Measurements from ENCODE around the gene FBP1.
"Not testable (repeated sequence)": the region's sequence is repeated elsewhere in the genome, so short reads cannot be mapped to it uniquely, and the experiment has no call there.

Gene FBP1

DNA sequence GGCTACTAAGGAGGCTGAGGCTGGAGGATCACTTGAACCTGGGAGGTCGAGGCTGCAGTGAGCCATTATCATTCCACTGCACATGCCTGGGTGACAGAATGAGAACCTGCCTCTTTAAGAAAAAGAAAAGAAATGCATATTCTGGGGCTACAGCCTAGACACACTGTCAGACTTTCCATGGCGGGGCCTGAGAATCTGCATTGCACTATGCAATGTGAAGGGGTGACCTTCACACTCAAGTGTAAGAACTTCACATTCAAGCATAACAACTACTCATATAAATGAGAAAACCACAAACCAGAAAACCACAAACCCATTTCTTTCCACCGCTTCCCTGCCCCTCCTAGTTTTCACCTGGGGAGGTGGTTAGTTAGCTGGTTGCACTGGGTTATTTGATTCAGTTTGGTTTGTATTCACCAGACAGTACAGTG, 27.7 kb downstream of the FBP1 start:
- no peak for DNase-seq

- DNase-seq = no peak
These were observed 29.1 kb downstream of the FBP1 start for GRCh38 chr9:94610181-94610606.

DNA sequence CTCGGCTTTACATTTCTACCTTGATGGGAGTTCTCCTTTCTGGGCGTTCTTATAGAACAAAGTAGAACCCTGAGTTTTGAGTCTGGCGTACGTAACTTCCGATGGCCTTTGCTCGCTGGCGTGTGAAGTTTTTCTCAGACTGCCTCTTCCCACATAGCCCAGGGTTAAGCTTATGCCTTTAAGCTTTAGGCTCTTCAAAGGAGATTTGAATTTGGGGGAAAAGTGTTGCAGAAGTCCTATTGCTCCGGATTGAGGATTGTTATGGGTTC, 32.0 kb downstream of the FBP1 start:
- no peak for DNase-seq

- no peak for DNase-seq
These were observed 32.5 kb downstream of the FBP1 start for GRCh38 chr9:94606646-94607422.

DNA sequence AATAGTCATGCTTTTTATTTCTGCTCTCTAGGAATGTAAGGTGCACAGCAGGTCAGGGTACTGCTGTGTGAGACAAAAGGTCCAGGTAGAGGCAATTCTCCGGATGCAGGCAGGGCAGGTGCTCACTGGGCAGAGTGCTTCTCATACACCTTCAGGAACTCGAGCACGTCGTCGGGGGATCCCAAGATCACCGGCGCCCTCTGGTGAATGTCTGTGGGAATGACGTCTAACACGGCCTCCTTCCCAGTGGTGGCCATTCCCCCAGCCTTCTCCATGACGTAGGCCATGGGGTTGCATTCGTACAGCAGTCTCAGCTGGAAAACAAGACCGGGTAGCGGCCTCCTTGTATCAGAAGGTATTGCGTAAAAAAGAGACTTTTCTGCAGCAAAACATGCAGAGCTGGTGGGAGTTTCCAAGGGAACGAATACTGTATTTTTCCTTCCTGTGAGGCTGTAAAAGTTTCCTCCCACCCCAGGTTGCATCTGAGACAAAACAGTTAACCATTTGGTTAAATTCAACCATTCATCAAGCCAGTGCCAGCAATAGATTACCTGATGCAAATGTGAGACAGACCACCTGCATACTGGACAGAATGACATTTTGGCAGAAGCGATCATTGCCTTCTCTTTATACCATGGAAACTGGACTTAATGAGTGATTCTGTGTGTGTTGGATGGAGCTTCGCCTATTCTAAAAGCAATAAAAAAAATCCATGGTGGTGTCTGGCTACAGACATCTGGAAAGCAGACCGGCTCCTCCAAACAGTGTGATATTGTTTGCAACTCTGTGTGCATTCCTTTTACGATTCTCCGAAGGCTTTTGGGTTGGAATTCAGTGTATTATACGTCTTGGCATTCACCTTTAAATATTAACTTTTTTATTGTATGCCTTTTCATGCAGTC, 35.8 kb downstream of the FBP1 start:
- DNase-seq = peak in 1 of 2 donors; percentile 42

DNA sequence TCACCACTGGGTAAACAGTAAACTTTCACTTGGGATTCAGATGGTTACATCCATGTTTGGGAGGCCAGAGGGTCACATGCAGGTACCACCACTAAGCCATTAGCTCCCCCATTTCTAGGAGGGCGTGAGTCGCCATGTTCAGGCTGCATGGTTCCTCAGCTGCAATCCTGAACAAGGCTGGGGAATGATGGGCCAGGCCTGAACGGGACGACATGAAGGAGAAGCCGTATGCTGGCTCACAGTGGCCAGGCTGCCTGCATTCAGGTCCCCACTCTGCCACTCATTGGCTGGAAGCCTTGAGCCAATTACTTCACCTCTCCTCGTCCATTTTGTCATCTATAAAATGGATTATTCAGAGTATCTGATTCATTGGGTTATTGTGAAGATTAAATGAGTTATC, 36.7 kb downstream of the FBP1 start:
- no peak for DNase-seq

DNA sequence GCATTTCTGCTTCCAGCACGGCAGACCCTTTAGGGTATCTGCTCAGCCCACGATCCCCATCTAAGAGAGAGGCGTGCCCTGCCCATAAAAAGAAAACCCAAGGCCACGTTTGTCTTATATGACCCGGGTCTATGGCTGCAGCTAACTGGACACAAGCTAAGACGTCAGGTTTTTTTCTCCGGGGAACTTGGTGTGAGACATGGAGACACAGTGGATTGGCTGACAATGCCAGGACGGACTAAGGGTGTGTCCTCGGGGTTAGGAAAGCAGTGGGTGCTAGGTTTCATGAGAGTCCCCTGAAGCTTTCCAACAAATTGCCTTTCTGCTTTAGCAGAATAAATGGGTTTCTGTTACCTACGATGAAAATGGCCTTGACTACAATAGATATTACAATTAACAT, 38.6 kb downstream of the FBP1 start:
- no peak for DNase-seq

DNA sequence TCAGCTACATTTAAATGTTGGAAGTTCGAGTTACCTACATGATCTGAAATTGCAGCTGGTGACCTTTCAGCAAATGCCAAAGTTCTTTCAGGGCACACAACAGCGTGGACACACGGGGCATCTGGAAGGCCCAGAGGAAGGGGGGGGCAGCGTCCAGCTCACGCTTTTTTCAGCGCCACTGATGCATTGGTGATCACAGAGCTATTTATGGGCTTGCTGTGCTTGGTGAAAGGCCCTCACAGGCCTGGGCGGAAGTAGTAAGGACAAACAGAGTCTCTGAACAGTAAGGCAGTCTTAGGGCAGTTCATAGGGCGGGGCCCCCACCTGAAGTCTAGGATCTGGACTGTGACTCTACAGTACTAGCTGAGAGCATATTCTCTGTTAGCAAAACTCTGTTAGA, 39.1 kb downstream of the FBP1 start:
- no peak for DNase-seq

DNA sequence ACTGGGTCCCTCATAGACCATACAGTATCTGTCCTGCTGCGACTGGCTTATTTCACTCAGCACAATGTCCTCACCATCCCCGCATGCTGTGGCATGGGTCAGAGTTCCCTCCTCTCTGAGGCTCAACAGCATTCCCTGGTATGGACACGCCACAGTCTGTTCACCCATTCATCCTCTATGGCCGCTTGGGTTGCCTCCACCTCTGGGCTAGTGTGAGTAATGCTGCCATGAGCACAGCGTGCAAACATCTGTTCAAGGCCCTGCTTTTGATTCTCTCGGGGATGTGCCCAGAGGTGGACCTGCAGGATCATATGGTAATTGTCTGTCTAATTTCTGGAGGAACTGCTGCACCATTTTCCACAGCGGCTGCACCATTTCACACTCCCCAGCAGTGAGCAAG, 40.2 kb downstream of the FBP1 start:
- no peak for DNase-seq

GRCh38 chr9:94593459-94594345, 45.6 kb downstream of the FBP1 start, which contains the start of gene FBP2:
Gene FBP2, minus strand, starts transcription at chr9:94593824. Its CDS starts 98 bp downstream, at chr9:94593726.
- no peak for DNase-seq

- not testable (repeated sequence) for DNase-seq
These were observed 46.6 kb downstream of the FBP1 start for GRCh38 chr9:94592683-94593082.

DNA sequence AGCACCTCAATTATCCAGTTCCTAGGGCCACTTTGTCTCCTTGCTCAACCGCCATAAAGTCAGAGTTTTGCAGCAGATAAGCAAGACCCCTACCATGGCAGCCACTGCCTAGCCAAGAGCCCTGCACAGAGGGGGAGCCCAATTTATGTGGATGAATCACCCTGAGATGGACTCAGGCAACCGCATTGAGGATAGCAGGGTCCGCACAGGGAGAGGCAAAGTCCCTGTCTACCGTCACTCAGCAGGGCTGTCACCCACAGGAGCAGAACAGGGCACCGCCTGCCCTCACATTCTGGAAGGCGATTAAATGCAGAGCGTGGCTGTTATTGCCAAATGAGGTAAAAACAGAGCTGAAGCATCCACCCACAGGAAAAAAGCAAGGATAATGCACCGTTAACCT, 47.4 kb downstream of the FBP1 start:
- DNase-seq = no peak

- not testable (repeated sequence) for DNase-seq
These were observed 48.2 kb downstream of the FBP1 start for GRCh38 chr9:94591046-94591545.

- no peak for DNase-seq
These were observed 50.6 kb downstream of the FBP1 start for GRCh38 chr9:94588681-94589080.

DNA sequence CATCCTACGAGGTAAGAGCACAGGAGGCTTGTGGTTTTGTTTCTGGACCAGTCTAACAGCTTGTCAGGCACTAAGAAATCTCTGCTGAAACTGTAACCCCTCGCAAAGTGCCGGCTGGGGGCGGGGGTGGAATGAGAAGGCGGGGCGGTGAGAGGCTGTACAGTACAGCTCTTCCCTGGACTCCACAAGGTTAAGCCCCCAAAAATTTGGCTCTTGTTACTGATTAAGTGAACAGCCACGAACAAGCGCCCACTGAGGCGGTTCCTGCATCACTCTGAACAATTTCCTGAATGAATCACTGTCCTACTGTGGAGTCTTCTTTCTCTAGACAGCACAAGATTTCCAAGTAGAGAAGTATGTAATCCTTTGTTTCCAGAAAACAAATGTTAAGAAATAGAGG, 52.5 kb downstream of the FBP1 start:
- DNase-seq = no peak

GRCh38 chr9:94586316-94586715, 53.0 kb downstream of the FBP1 start:
- DNase-seq = no peak

DNA sequence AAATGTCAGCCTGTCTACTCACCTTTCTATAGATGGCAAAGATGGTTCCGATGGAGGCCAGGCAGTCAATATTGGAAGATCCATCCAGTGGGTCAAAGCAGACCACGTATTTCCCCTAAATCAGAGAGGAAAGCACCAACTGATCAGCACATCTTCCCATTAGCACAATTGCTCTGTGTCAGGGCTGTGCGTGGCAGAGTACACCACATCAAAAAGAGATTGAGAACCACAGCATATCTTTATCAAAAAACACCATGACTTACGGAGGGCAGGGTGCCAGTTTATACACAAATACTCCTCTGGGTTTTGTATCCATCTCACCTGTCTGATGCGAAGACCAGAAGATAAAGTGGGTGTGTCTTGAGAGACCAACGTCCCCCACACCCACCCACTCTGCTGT, 54.8 kb downstream of the FBP1 start:
- DNase-seq = no peak

DNA sequence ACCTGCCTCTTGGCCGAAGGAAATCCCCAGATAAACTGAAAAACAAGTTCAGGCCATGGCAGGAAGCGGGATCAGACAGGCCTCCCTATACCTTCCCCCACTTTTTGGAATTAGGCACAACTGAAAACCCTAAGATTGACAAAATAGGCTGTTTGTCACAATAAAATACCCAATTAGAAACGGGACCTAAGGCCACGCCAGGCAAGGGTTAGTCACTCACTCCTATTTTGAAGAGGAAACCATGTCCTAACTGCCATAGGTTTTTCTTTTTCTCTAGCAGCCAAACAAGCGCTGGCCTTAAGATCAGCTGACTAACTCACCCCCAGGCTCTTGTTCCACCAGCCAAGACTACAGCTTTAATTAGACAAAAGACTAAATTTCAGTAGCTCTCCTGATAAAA, 57.6 kb downstream of the FBP1 start:
- no peak for DNase-seq

DNA sequence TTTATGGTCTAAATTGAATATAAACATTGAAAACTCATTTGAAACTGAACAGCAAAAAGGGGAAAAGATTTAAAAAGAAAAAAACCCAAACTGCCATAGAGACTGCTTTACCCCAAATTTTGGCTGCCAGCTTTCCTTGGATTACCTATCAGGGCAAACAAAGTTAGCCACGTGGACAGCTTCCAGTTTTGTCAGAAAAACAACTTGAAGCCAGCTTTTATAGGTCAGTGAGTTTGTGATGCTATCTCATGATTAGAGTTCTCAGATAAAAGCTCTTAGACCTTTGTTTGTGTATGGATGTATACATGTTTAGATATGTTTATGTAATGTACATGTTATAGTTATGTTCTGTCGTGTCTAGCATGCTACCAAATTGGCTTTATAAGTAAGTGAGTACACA, 61.7 kb downstream of the FBP1 start:
- no peak for DNase-seq

DNA sequence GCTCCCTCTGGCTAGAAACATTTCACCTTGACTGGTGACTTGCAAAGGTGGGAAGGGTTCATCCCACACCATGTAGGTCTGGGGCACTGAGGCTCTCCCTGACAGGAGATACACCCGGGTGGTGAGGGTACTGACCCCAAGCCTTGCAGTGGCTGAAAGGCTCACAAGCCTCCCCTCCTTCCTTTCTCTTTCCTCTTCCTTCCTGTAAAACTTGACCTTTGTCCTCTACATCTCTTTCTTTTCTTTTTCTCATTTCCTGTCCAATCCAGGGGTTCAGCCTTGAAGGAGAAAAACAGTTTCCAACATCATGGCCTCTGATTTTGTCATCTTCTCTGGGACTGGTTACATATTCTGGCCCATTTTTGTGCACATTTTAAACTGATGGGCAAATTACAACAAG, 62.3 kb downstream of the FBP1 start:
- no peak for DNase-seq

GRCh38 chr9:94576131-94576530, 63.2 kb downstream of the FBP1 start:
- DNase-seq = no peak

DNA sequence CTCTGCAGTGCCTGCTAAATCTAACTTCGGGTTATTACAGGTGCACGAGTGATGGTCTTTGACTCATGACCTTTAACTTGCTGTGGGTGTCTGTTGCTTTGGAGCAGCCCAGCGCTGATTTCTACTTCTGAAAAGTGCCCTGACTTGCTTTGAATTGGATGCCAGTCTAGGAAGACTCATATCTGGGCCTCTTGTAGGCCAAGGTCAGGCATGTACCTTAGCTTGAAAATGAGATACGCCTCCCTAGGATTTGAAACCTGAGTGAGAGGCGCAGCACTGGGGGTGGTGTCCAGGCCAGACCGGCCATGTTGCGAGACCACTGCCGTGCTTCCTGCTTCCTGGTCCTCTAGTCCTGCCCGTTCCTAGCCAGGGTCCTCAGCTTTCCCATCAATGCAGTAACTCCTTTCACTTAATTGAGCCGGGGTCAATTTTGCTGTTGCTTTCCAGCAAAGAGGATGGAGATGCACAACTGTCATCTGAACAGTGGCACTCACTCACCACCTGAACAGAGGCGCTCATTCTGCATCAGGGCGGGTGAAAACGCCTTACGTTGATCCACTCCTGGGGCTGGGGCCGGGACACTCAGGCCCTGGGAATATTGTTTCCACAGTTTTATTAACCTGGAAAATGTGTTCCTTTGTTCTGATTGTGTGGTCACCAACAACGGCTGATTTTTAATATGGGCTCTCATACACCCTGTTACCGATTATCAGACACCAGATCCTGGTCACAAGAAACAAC, 70.2 kb downstream of the FBP1 start:
- no peak for DNase-seq
